Caki2 (cell line): ENCODE data around the gene PALMD. TPM values are rescaled to one million over a fixed set of nuclear protein-coding genes. Genes with fewer than 3 reads are reported as not detected.

Source experiments
- DNase-seq: peaks from one replicate; pipeline ENCODE4 v3.0.0-alpha.2; 2015; ENCODE audit warnings: low read depth
- in situ Hi-C: cut with HindIII; loops from 2 replicates; pipeline ENCODE4 v1.10.0; 2016; ENCODE audit warnings: low sequenced_read_pairs, low pct_unique_long_range_greater_than_20kb, mixed read lengths
- total RNA-seq: library from RNA; depleted of rRNA; stranded (reverse); fragments of >200 nt; shearing (Covaris generic); gene quantifications from 2 replicates; pipeline ENCODE4 v1.2.3, GENCODE V29; 2014; ENCODE audit warnings: low replicate concordance

PALMD gene
- total RNA-seq, 1 experiment from 2014 or later: 6.5 TPM

- DNase-seq: no peak
- in situ Hi-C loops: no loop called here
Measured at GRCh38 chr1:99652881-99653281, 7.0 kb downstream of the PALMD start.

- in situ Hi-C loops: no loop called here
- no peak for DNase-seq
Measured at GRCh38 chr1:99655376-99655775, 9.5 kb downstream of the PALMD start.

GRCh38 chr1:99656701-99657100, 10.8 kb downstream of the PALMD start:
- DNase-seq: no peak
- in situ Hi-C loops: no loop called here

- no peak for DNase-seq
- in situ Hi-C loops: no loop called here
Measured at GRCh38 chr1:99657213-99658030, 11.5 kb downstream of the PALMD start.

- in situ Hi-C loops: no loop called here
- no peak for DNase-seq
Measured at GRCh38 chr1:99658031-99658290, 12.0 kb downstream of the PALMD start.

GRCh38 chr1:99659755-99660210, 13.9 kb downstream of the PALMD start:
- in situ Hi-C loops: no loop called here
- DNase-seq: no peak

GRCh38 chr1:99660496-99660895, 14.6 kb downstream of the PALMD start:
- DNase-seq: no peak

GRCh38 chr1:99661780-99662179, 15.9 kb downstream of the PALMD start:
- in situ Hi-C loops: no loop called here
- no peak for DNase-seq

More at GRCh38 chr1:99660496-99660895, 14.6 kb downstream of the PALMD start:
- in situ Hi-C loops: no loop called here

GRCh38 chr1:99662539-99663080, 16.7 kb downstream of the PALMD start:
- no peak for DNase-seq
- in situ Hi-C loops: no loop called here

GRCh38 chr1:99663501-99663900, 17.6 kb downstream of the PALMD start:
- no peak for DNase-seq
- in situ Hi-C loops: no loop called here

- DNase-seq: no peak
- in situ Hi-C loops: no loop called here
Measured at GRCh38 chr1:99665212-99665611, 19.3 kb downstream of the PALMD start.

- DNase-seq: no peak
- in situ Hi-C loops: no loop called here
Measured at GRCh38 chr1:99669376-99669775, 23.5 kb downstream of the PALMD start.

- DNase-seq: no peak
Measured at GRCh38 chr1:99669821-99670220, 23.9 kb downstream of the PALMD start.

GRCh38 chr1:99670583-99670982, 24.7 kb downstream of the PALMD start:
- in situ Hi-C loops: no loop called here
- no peak for DNase-seq

More at GRCh38 chr1:99669821-99670220, 23.9 kb downstream of the PALMD start:
- in situ Hi-C loops: no loop called here

GRCh38 chr1:99672038-99672437, 26.1 kb downstream of the PALMD start:
- in situ Hi-C loops: no loop called here
- no peak for DNase-seq

- in situ Hi-C loops: no loop called here
- no peak for DNase-seq
Measured at GRCh38 chr1:99672530-99673213, 26.8 kb downstream of the PALMD start.

- no peak for DNase-seq
- in situ Hi-C loops: no loop called here
Measured at GRCh38 chr1:99673315-99673714, 27.4 kb downstream of the PALMD start.

- in situ Hi-C loops: no loop called here
- no peak for DNase-seq
Measured at GRCh38 chr1:99674115-99675064, 28.5 kb downstream of the PALMD start.
